IMR-90 (cell line): ENCODE measurements around the gene ITGA5. TPM values are rescaled to one million over a fixed set of nuclear protein-coding genes. Genes with fewer than 3 reads are reported as not detected.

Experiments
- ATAC-seq: fragments of 200-7000 bp; cut with Tn5 transposase; 2 replicates; pipeline ENCODE4 v1.9.1; 2020; ENCODE audit warnings: low read depth, mild to moderate bottlenecking, moderate library complexity
- BruUV-seq: library from RNA; stranded (reverse); fragments of 400-500 nt; replicated peaks from 2 replicates; lab custom pipeline; 2021; lab: Mats Ljungman, UMichigan
- CTCF ChIA-PET: fragments of 300-600 bp; formaldehyde crosslinking; extraction: SDS; loops from one replicate; lab custom pipeline; 2021; ENCODE audit warnings: antibody characterized with exemption; lab: Yijun Ruan, JAX
- POLR2A ChIA-PET: fragments of 300-600 bp; sonication (Branson Sonifier 250); formaldehyde crosslinking; loops from one replicate; lab custom pipeline; 2022; ENCODE audit warnings: antibody characterized with exemption; ENCODE audit not compliant: unreplicated experiment; lab: Charles Lee
- DNase-seq: peaks from one replicate; pipeline ENCODE4 v3.0.0; 2013
- H2AFZ ChIP-seq: replicated peaks from 2 replicates; pipeline ENCODE3; 2013; ENCODE audit warnings: low read length, mild to moderate bottlenecking; ENCODE audit not compliant: poor library complexity
- H2AK5ac ChIP-seq: 2 replicates; pipeline ENCODE4 v1.6.1; 2013; ENCODE audit warnings: low read depth, low read length, inconsistent platforms
- H2AK9ac ChIP-seq: replicated peaks from 2 replicates; pipeline ENCODE3; 2013; ENCODE audit warnings: mild to moderate bottlenecking, low read depth, low read length, moderate library complexity; ENCODE audit not compliant: poor library complexity
- H2BK120ac ChIP-seq: 2 replicates; pipeline ENCODE4 v1.6.1; 2013; ENCODE audit warnings: low read depth, low read length, inconsistent platforms
- H2BK15ac ChIP-seq: 3 replicates; pipeline ENCODE4 v1.6.1; 2013; ENCODE audit warnings: low read depth, low read length, inconsistent platforms
- H2BK20ac ChIP-seq: 2 replicates; pipeline ENCODE4 v1.6.1; 2013; ENCODE audit warnings: low read depth, mild to moderate bottlenecking, inconsistent platforms, low read length, moderate library complexity
- H2BK5ac ChIP-seq: 2 replicates; pipeline ENCODE4 v1.6.1; 2013; ENCODE audit warnings: mild to moderate bottlenecking, low read depth, low read length, inconsistent platforms; ENCODE audit not compliant: poor library complexity, severe bottlenecking
- H3K14ac ChIP-seq: replicated peaks from 2 replicates; pipeline ENCODE4 v1.6.1; 2013; ENCODE audit warnings: low read depth, low read length, inconsistent platforms
- H3K18ac ChIP-seq: 2 replicates; pipeline ENCODE4 v1.6.1; 2013; ENCODE audit warnings: low read depth, low read length, control low read depth
- H3K23ac ChIP-seq: 2 replicates; pipeline ENCODE4 v1.6.1; 2013; ENCODE audit warnings: low read depth, low read length, inconsistent platforms
- H3K27ac ChIP-seq: 2 replicates; pipeline ENCODE4 v1.5.1; 2013; ENCODE audit warnings: mild to moderate bottlenecking, control low read depth, low read length; ENCODE audit not compliant: insufficient read depth
- H3K27me3 ChIP-seq: 2 replicates; pipeline ENCODE4 v1.6.1; 2013; ENCODE audit warnings: low read length; ENCODE audit not compliant: control insufficient read depth, insufficient read depth
- H3K36me3 ChIP-seq: 2 replicates; pipeline ENCODE4 v1.6.1; 2013; ENCODE audit warnings: low read length, mixed read lengths; ENCODE audit not compliant: control insufficient read depth, insufficient read depth
- H3K4ac ChIP-seq: 2 replicates; pipeline ENCODE4 v1.6.1; 2013; ENCODE audit warnings: low read depth, low read length, inconsistent platforms
- H3K4me1 ChIP-seq: 2 replicates; pipeline ENCODE4 v1.6.1; 2013; ENCODE audit warnings: low read length, mixed read lengths; ENCODE audit not compliant: control insufficient read depth, insufficient read depth
- H3K4me2 ChIP-seq: 2 replicates; pipeline ENCODE4 v1.6.1; 2013; ENCODE audit warnings: low read depth, mild to moderate bottlenecking, control low read depth, low read length, moderate library complexity
- H3K4me3 ChIP-seq: 2 replicates; pipeline ENCODE4 v1.5.1; 2013; ENCODE audit warnings: low read depth, mild to moderate bottlenecking, control low read depth, low read length, moderate library complexity; ENCODE audit not compliant: insufficient read depth
- H3K56ac ChIP-seq: 2 replicates; pipeline ENCODE4 v1.6.1; 2013; ENCODE audit warnings: low read length, inconsistent platforms; ENCODE audit not compliant: insufficient read depth; ENCODE audit errors: extremely low read depth
- H3K79me1 ChIP-seq, 2 experiments: 2 replicates each; pipeline ENCODE4 v1.6.1; 2013; ENCODE audit warnings: low read length in 2 of 2, inconsistent platforms in 1 of 2, low read depth in 1 of 2
- H3K9ac ChIP-seq: 2 replicates; pipeline ENCODE4 v1.6.1; 2013; ENCODE audit warnings: low read depth, low read length, control low read depth
- H3K9me1 ChIP-seq: 2 replicates; pipeline ENCODE4 v1.6.1; 2013; ENCODE audit warnings: low read length, inconsistent platforms; ENCODE audit not compliant: insufficient read depth
- H3K9me3 ChIP-seq: 2 replicates; pipeline ENCODE4 v1.6.1; 2013; ENCODE audit warnings: low read length; ENCODE audit not compliant: control insufficient read depth, insufficient read depth
- H4K20me1 ChIP-seq: 2 replicates; pipeline ENCODE4 v1.6.1; 2013; ENCODE audit warnings: low read length, inconsistent platforms; ENCODE audit not compliant: insufficient read depth
- H4K5ac ChIP-seq: 2 replicates; pipeline ENCODE4 v1.6.1; 2013; ENCODE audit warnings: mild to moderate bottlenecking, low read depth, low read length, control low read depth
- H4K8ac ChIP-seq, 2 experiments: 2 replicates each; pipeline ENCODE4 v1.6.1; 2013; ENCODE audit warnings: low read depth in 2 of 2, low read length in 2 of 2, control low read depth in 1 of 2, inconsistent platforms in 1 of 2
- H4K91ac ChIP-seq: 2 replicates; pipeline ENCODE4 v1.6.1; 2013; ENCODE audit warnings: low read depth, low read length, inconsistent platforms; ENCODE audit not compliant: insufficient read depth
- BHLHE40 ChIP-seq: fragments of 150-350 bp; IDR thresholded peaks from 2 replicates; pipeline ENCODE4 v1.6.1; 2016; ENCODE audit warnings: mild to moderate bottlenecking, low read depth, low read length
- CEBPB ChIP-seq: IDR thresholded peaks from 2 replicates; pipeline ENCODE4 v1.6.1; 2012; ENCODE audit warnings: low read depth, low read length, improper control_type of control experiment
- CHD1 ChIP-seq: IDR thresholded peaks from 2 replicates; pipeline ENCODE4 v1.6.1; 2012; ENCODE audit warnings: low read depth, low read length, improper control_type of control experiment
- CTCF ChIP-seq: conservative IDR thresholded peaks from 2 replicates; pipeline ENCODE4 v1.5.1; 2012; ENCODE audit warnings: mild to moderate bottlenecking, low read depth, low read length, improper control_type of control experiment
- ELK1 ChIP-seq: fragments of 150-350 bp; IDR thresholded peaks from 2 replicates; pipeline ENCODE4 v1.6.1; 2016; ENCODE audit warnings: low read depth, mild to moderate bottlenecking, low read length, moderate library complexity, borderline replicate concordance
- FOS ChIP-seq: fragments of 150-350 bp; IDR thresholded peaks from 2 replicates; pipeline ENCODE4 v1.6.1; 2016; ENCODE audit warnings: low read depth, low read length
- MAFK ChIP-seq: IDR thresholded peaks from 2 replicates; pipeline ENCODE4 v1.6.1; 2012; ENCODE audit warnings: low read depth, low read length, improper control_type of control experiment
- MAZ ChIP-seq: IDR thresholded peaks from 2 replicates; pipeline ENCODE4 v1.6.1; 2012; ENCODE audit warnings: low read depth, mild to moderate bottlenecking, low read length, improper control_type of control experiment, moderate library complexity, borderline replicate concordance
- MXI1 ChIP-seq: IDR thresholded peaks from 2 replicates; pipeline ENCODE4 v1.6.1; 2012; ENCODE audit warnings: low read depth, mild to moderate bottlenecking, low read length, moderate library complexity, borderline replicate concordance
- NFE2L2 ChIP-seq: fragments of 150-350 bp; IDR thresholded peaks from 2 replicates; pipeline ENCODE4 v1.6.1; 2016; ENCODE audit warnings: low read depth, mild to moderate bottlenecking, low read length
- POLR2A ChIP-seq: IDR thresholded peaks from 2 replicates; pipeline ENCODE4 v1.6.1; 2012; ENCODE audit warnings: mild to moderate bottlenecking, low read depth, low read length
- RAD21 ChIP-seq: IDR thresholded peaks from 2 replicates; pipeline ENCODE4 v1.6.1; 2012; ENCODE audit warnings: low read length, improper control_type of control experiment
- RCOR1 ChIP-seq: IDR thresholded peaks from 2 replicates; pipeline ENCODE4 v1.6.1; 2012; ENCODE audit warnings: mild to moderate bottlenecking, low read length, improper control_type of control experiment; ENCODE audit not compliant: insufficient replicate concordance
- RFX5 ChIP-seq: IDR thresholded peaks from 2 replicates; pipeline ENCODE4 v1.8.0; 2012; ENCODE audit warnings: low read depth, mild to moderate bottlenecking, low read length, moderate library complexity
- SMC3 ChIP-seq: fragments of 150-350 bp; IDR thresholded peaks from 2 replicates; pipeline ENCODE4 v1.6.1; 2016; ENCODE audit warnings: low read depth, mild to moderate bottlenecking, antibody characterized with exemption, low read length, moderate library complexity
- USF2 ChIP-seq: fragments of 150-350 bp; IDR thresholded peaks from 2 replicates; pipeline ENCODE4 v1.6.1; 2017; ENCODE audit warnings: mild to moderate bottlenecking, antibody characterized with exemption, low read length, low read depth
- WGBS, 2 experiments: methylation state at CpG; one replicate each; pipeline versions ENCODE4 v1.1.5 to v1.1.7; 2013; ENCODE audit warnings: missing lambda C conversion rate in 2 of 2; ENCODE audit not compliant: insufficient read length in 1 of 2; ENCODE audit errors: extremely low coverage in 2 of 2; 5-methylcytosine and 5-hydroxymethylcytosine counted together
- dilution Hi-C: fragments of 300-500 bp; cut with HindIII; formaldehyde crosslinking; loops from one replicate; pipeline ENCODE4 v1.14.3; 2018; ENCODE audit warnings: low sequenced_read_pairs; ENCODE audit not compliant: unreplicated experiment
- in situ Hi-C: fragments of 300-500 bp; cut with MboI; formaldehyde crosslinking; loops from 3 replicates; pipeline ENCODE4 v1.14.3; 2019; ENCODE audit warnings: low sequenced_read_pairs, inconsistent platforms, mixed read lengths
- intact Hi-C: fragments of 100-400 bp; cut with micrococcal nuclease; formaldehyde crosslinking; loops from 2 replicates; pipeline ENCODE4 v1.10.0; 2022
- polyA plus RNA-seq, 3 experiments: library from polyadenylated mRNA; depleted of rRNA; stranded (reverse); fragments of >200 nt; gene quantifications; 2 replicates each; pipeline ENCODE4 v1.2.3, GENCODE V29; 2012; ENCODE audit warnings: low replicate concordance in 1 of 3
- total RNA-seq: library from RNA; depleted of rRNA; stranded (reverse); fragments of >200 nt; gene quantifications from 2 replicates; pipeline ENCODE4 v1.2.3, GENCODE V29; 2012

The ITGA5 gene
- total and polyA plus RNA-seq, 2 of the 4 experiments (the other 2 are of a cell fraction), result 159 to 259 TPM

GRCh38 chr12:54439096-54439495 lies 20.0 kb upstream of the ITGA5 start:
- Histone ChIP-seq H3K4ac (no peak overlapping the region), H3K14ac (peak overlapping the region; percentile 92; the same call in 1 of the 2 replicates), H4K5ac (peak overlapping the region; percentile 13; the same call in 1 of the 2 replicates), H2AK9ac (no peak overlapping the region), H3K9me3 (no peaks in the 10 kb centered on the region), H3K27ac (no peak overlapping the region), H2BK120ac (no peak overlapping the region), H4K91ac (no peak overlapping the region), H3K4me3 (no peak overlapping the region), H2BK5ac (no peak overlapping the region), H4K8ac (peak overlapping the region in 1 of 2 experiments; percentile 55; a peak in 1 of 4 replicates), H3K9me1 (no peaks in the 10 kb centered on the region), H4K20me1 (no peaks in the 10 kb centered on the region), H3K4me2 (peak overlapping the region; percentile 14; the same call in 1 of the 2 replicates), H3K9ac (no peak overlapping the region), H2AK5ac (peak overlapping the region; percentile 13; the same call in 1 of the 2 replicates), H3K23ac (no peak overlapping the region), H2AFZ (peak overlapping the region; percentile 88), H3K18ac (no peak overlapping the region), H3K4me1 (peaks cover 4% of the 10 kb centered on the region), H2BK15ac (peak overlapping the region; percentile 12; the same call in 1 of the 3 replicates), H3K27me3 (peaks cover 10% of the 10 kb centered on the region), H3K36me3 (no peaks in the 10 kb centered on the region), H3K79me1 (no peaks in the 10 kb centered on the region), H2BK20ac (0 out of 2 replicates have a peak overlapping the region, but pooled peaks have one; percentile 5), H3K56ac (no peak overlapping the region)
- TF ChIP-seq CHD1, result no peak
- TF ChIP-seq NFE2L2, result no peak
- no peak for TF ChIP-seq RFX5
- no peak for TF ChIP-seq ELK1
- TF ChIP-seq MAZ, result no peak
- no peak for TF ChIP-seq USF2
- TF ChIP-seq FOS, result no peak
- TF ChIP-seq SMC3, result no peak
- no peak for TF ChIP-seq RAD21
- no peak for TF ChIP-seq MXI1
- no peak for TF ChIP-seq POLR2A
- no peak for TF ChIP-seq RCOR1
- TF ChIP-seq CTCF, result no peak
- TF ChIP-seq CEBPB, result no peak
- no peak for TF ChIP-seq MAFK
- no peak for TF ChIP-seq BHLHE40
- intact Hi-C loops, result loop anchor here (1.0 to 10.0 kb wide), 4 partner anchors 20 to 224 kb away; partner anchors contain the start of gene ITGA5
- no CpG with 5 or more reads among the region's 1 CpG for WGBS, 2 experiments
- no peak for DNase-seq
- ATAC-seq, result no peak
- ChIA-PET POLR2A (interaction anchor here (0.6 kb wide), 1 partner anchor 236 kb away, joined by 12 read pairs; no protein-coding TSS in a partner anchor), CTCF (interaction anchor here (0.5 to 8.1 kb wide), 17 partner anchors 8 to 207 kb away, joined by 3 to 77 read pairs (median 4); partner anchors contain the start of gene ITGA5)
- in situ Hi-C loops, result no loop called here
- dilution Hi-C loops, result no loop called here
- no TSS peak for BruUV-seq
